Measurements from ENCODE around the gene CYP2S1.
A peak's percentile ranks its signal among the peaks of the same experiment; 100 is the strongest.

The CYP2S1 gene

DNA sequence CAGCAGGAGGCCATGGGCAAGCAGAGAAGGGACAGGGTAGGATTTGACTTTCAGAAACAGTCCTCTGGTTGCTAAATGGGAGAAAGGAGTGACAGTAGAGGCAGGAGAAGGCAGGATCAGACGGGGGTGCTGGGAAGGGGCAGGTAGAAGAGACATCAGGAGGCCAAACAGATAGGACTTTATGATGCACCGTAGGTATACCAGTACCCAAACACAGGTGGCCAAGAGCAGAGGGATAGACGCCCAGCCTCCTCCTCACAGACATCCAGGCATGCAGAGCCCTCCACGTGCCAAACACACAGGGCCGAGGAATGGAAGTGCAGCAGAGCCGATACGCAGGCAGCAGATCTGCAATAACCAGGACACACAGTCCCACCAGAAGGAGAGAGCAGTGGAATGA is 24.7 kb downstream of the CYP2S1 start:
- Histone ChIP-seq H3K56ac (ENCODE audit: low read length) (peak overlapping the region; percentile 30), H3K79me1 (ENCODE audit: low read length) (peaks cover 2% of the 10 kb centered on the region), H2BK15ac (replicated peaks; ENCODE audit: low read depth) (no peak overlapping the region), H3K4me3 (ENCODE audit: low read length) (no peak overlapping the region), H3K18ac (ENCODE audit: low read length) (no peak overlapping the region), H3K4me2 (ENCODE audit: low read length) (no peak overlapping the region), H4K8ac (ENCODE audit: low read depth, low read length) (no peak overlapping the region), H4K5ac (ENCODE audit: low read length) (no peak overlapping the region), H2BK120ac (ENCODE audit: low read depth, low read length) (no peak overlapping the region), H3K9ac (ENCODE audit: low read length) (no peak overlapping the region), H3K23ac (ENCODE audit: low read length) (no peak overlapping the region), H2BK5ac (ENCODE audit: low read length) (peak overlapping the region; percentile 11), H3K27ac (ENCODE audit: low read depth, low read length) (no peak overlapping the region), H3K4ac (ENCODE audit: low read depth, low read length) (no peak overlapping the region), H2AK5ac (ENCODE audit: low read length) (peak overlapping the region; percentile 78), H3K79me2 (ENCODE audit: control insufficient read depth, insufficient read depth, low read length) (no peaks in the 10 kb centered on the region), H3K27me3 (ENCODE audit: insufficient read depth, low read length, poor library complexity) (no peaks in the 10 kb centered on the region), H3K4me1 (ENCODE audit: control insufficient read depth, low read depth, low read length) (peaks cover 2% of the 10 kb centered on the region), H3K36me3 (ENCODE audit: control insufficient read depth, insufficient read depth, low read length) (no peaks in the 10 kb centered on the region)
- no peak for DNase-seq
- no CpG with 5 or more reads among the region's 7 CpGs for WGBS (ENCODE audit: extremely low coverage, insufficient coverage, low lambda C conversion rate)

DNA sequence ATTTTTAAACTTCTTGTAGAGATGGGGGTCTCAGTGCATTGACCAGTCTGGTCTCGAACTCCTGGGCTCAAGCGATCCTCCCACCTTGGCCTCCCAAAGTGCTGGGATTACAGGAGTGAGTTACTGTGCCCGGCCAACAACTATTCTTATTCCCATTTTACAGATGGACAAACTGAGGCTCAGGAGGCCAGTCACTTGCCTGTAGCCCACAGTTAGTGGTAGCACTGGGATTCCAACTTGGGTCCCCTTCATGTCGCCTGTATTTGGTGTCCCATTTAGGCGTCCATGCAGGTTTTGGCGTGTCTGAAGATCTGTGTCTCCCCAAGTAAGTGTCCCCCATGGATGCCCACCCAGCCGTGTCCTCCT is 25.2 kb downstream of the CYP2S1 start:
- Histone ChIP-seq H3K79me1 (ENCODE audit: low read length) (peaks cover 2% of the 10 kb centered on the region), H4K5ac (ENCODE audit: low read length) (no peak overlapping the region), H2BK15ac (replicated peaks; ENCODE audit: low read depth) (no peak overlapping the region), H3K27me3 (ENCODE audit: insufficient read depth, low read length, poor library complexity) (no peaks in the 10 kb centered on the region), H3K36me3 (ENCODE audit: control insufficient read depth, insufficient read depth, low read length) (no peaks in the 10 kb centered on the region), H3K56ac (ENCODE audit: low read length) (peak overlapping the region; percentile 93), H3K79me2 (ENCODE audit: control insufficient read depth, insufficient read depth, low read length) (no peaks in the 10 kb centered on the region), H3K23ac (ENCODE audit: low read length) (peak overlapping the region; percentile 89), H3K18ac (ENCODE audit: low read length) (no peak overlapping the region), H4K8ac (ENCODE audit: low read depth, low read length) (no peak overlapping the region), H2BK120ac (ENCODE audit: low read depth, low read length) (no peak overlapping the region), H2BK5ac (ENCODE audit: low read length) (peak overlapping the region; percentile 88), H3K4me1 (ENCODE audit: control insufficient read depth, low read depth, low read length) (peaks cover 2% of the 10 kb centered on the region), H3K4me3 (ENCODE audit: low read length) (no peak overlapping the region), H3K4ac (ENCODE audit: low read depth, low read length) (no peak overlapping the region), H2AK5ac (ENCODE audit: low read length) (peak overlapping the region; percentile 51), H3K4me2 (ENCODE audit: low read length) (peak overlapping the region; percentile 81), H3K9ac (ENCODE audit: low read length) (peak overlapping the region; percentile 79), H3K27ac (ENCODE audit: low read depth, low read length) (peak overlapping the region; percentile 69)
- DNase-seq, result no peak
- WGBS (ENCODE audit: extremely low coverage, insufficient coverage, low lambda C conversion rate), result no CpG with 5 or more reads among the region's 7 CpGs

DNA sequence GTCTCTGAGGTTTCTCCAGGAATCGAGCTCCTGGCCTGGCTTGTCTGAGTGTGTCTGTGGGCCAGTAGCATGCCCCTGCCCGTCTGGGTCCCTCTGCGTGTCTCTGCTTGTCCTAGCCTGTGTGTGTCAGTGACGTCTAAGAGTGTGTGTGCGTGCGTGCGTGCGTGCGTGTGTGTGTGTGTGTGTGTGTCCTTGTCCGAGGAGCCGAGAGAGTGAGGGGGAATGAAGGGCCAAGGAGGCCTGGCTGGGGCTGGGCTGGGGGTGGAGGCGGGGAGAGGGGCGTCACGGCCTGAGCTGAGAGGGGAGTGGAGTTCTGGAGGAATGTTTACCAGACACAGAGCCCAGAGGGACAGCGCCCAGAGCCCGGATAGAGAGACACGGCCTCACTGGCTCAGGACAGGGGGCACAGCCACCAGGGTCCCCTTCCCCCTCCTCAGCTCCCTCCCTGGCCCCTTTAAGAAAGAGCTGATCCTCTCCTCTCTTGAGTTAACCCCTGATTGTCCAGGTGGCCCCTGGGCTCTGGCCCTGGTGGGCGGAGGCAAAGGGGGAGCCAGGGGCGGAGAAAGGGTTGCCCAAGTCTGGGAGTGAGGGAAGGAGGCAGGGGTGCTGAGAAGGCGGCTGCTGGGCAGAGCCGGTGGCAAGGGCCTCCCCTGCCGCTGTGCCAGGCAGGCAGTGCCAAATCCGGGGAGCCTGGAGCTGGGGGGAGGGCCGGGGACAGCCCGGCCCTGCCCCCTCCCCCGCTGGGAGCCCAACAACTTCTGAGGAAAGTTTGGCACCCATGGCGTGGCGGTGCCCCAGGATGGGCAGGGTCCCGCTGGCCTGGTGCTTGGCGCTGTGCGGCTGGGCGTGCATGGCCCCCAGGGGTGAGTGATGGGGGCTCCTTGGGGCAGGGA is 25.8 kb downstream of the CYP2S1 start, which contains the start of gene AXL:
AXL (plus strand) TSS at position 609 of the 893 bp plus-strand sequence; CDS start at position 779, 170 bp downstream.
- Histone ChIP-seq H2BK15ac (replicated peaks; ENCODE audit: low read depth) (no peak within 1 kb of the TSS), H3K4ac (ENCODE audit: low read depth, low read length) (peak within 1 kb of the TSS; percentile 61), H3K27ac (ENCODE audit: low read depth, low read length) (peak within 1 kb of the TSS; percentile 69), H3K4me3 (ENCODE audit: low read length) (peak within 1 kb of the TSS; percentile 52), H2BK120ac (ENCODE audit: low read depth, low read length) (no peak within 1 kb of the TSS), H3K18ac (ENCODE audit: low read length) (peak within 1 kb of the TSS; percentile 65), H2AK5ac (ENCODE audit: low read length) (peak within 1 kb of the TSS; percentile 51), H3K79me1 (ENCODE audit: low read length) (peaks cover 2% of the 10 kb centered on the region), H3K56ac (ENCODE audit: low read length) (peak within 1 kb of the TSS; percentile 93), H3K23ac (ENCODE audit: low read length) (peak within 1 kb of the TSS; percentile 89), H2BK5ac (ENCODE audit: low read length) (peak within 1 kb of the TSS; percentile 88), H3K79me2 (ENCODE audit: control insufficient read depth, insufficient read depth, low read length) (no peaks in the 10 kb centered on the region), H3K4me2 (ENCODE audit: low read length) (peak within 1 kb of the TSS; percentile 81), H3K36me3 (ENCODE audit: control insufficient read depth, insufficient read depth, low read length) (no peaks in the 10 kb centered on the region), H3K4me1 (ENCODE audit: control insufficient read depth, low read depth, low read length) (peaks cover 2% of the 10 kb centered on the region), H3K27me3 (ENCODE audit: insufficient read depth, low read length, poor library complexity) (no peaks in the 10 kb centered on the region), H4K5ac (ENCODE audit: low read length) (no peak within 1 kb of the TSS), H4K8ac (ENCODE audit: low read depth, low read length) (no peak within 1 kb of the TSS), H3K9ac (ENCODE audit: low read length) (peak within 1 kb of the TSS; percentile 79)
- no CpG with 5 or more reads among the region's 32 CpGs for WGBS (ENCODE audit: extremely low coverage, insufficient coverage, low lambda C conversion rate)
- DNase-seq, result peak; percentile 96

DNA sequence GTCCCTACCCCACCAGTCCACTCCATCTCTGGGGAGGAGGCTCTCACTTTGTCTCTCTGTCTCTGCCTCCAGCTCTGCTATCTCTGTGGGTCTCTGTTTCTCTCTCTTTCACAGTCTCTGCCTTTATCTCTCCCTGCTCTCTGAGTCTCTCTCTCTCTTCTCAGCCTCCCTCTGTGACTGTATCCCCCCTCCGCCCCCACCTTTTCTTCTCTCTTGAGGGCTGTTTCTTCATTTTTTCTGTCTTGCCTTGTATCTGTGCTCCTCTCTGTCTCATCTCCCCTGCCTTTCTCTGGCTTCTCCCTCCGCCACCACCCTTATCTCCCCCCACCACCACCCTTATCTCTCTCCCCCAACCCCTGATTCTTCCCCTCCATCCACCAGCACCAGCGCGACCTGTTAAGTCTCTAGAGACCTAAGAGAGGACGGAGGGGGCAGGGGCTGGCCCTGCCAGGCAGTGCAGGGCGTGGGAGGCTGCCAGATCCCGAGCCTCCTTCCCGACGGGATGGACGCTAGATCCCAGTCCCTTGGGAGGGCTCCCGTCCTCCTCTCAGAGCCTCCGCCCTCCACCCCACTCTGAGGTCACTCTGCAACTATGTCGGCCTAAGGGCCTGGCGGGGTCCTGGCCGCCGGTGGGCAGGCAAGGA is 27.0 kb downstream of the CYP2S1 start:
- H3K4me1 ChIP-seq (ENCODE audit: control insufficient read depth, low read depth, low read length), result peaks cover 2% of the 10 kb centered on the region

DNA sequence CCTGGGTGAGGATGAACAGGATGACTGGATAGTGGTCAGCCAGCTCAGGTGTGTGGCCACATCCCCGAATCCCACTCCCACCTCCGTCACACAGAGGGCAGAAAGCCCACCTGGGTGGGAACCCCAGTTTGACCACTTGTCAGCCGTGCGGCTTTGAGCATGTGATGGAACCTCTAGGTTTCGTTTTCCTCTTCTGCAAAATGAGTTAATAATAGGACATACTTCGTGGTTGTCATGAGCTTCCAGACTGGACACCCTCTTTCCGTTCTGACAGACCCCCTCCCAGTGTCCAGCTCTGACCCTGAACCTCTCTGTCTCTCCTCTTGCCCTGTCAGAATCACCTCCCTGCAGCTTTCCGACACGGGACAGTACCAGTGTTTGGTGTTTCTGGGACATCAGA is 27.8 kb downstream of the CYP2S1 start:
- WGBS (ENCODE audit: extremely low coverage, insufficient coverage, low lambda C conversion rate), result no CpG with 5 or more reads among the region's 9 CpGs
- Histone ChIP-seq H3K4me1 (ENCODE audit: control insufficient read depth, low read depth, low read length) (peaks cover 7% of the 10 kb centered on the region), H3K23ac (ENCODE audit: low read length) (no peak overlapping the region), H3K36me3 (ENCODE audit: control insufficient read depth, insufficient read depth, low read length) (no peaks in the 10 kb centered on the region), H3K27me3 (ENCODE audit: insufficient read depth, low read length, poor library complexity) (no peaks in the 10 kb centered on the region), H2AK5ac (ENCODE audit: low read length) (peak overlapping the region; percentile 37), H3K9ac (ENCODE audit: low read length) (peak overlapping the region; percentile 79), H3K4ac (ENCODE audit: low read depth, low read length) (peak overlapping the region; percentile 81), H3K4me2 (ENCODE audit: low read length) (no peak overlapping the region), H3K4me3 (ENCODE audit: low read length) (no peak overlapping the region), H3K79me2 (ENCODE audit: control insufficient read depth, insufficient read depth, low read length) (no peaks in the 10 kb centered on the region), H4K8ac (ENCODE audit: low read depth, low read length) (no peak overlapping the region), H3K18ac (ENCODE audit: low read length) (no peak overlapping the region), H3K79me1 (ENCODE audit: low read length) (peaks cover 2% of the 10 kb centered on the region), H2BK15ac (replicated peaks; ENCODE audit: low read depth) (no peak overlapping the region), H3K56ac (ENCODE audit: low read length) (peak overlapping the region; percentile 58), H3K27ac (ENCODE audit: low read depth, low read length) (no peak overlapping the region), H2BK5ac (ENCODE audit: low read length) (no peak overlapping the region), H2BK120ac (ENCODE audit: low read depth, low read length) (no peak overlapping the region), H4K5ac (ENCODE audit: low read length) (no peak overlapping the region)
- no peak for DNase-seq

More for the DNA sequence above, 27.0 kb downstream of the CYP2S1 start:
- Histone ChIP-seq H3K27ac (ENCODE audit: low read depth, low read length) (peak overlapping the region; percentile 10), H3K36me3 (ENCODE audit: control insufficient read depth, insufficient read depth, low read length) (no peaks in the 10 kb centered on the region), H2BK120ac (ENCODE audit: low read depth, low read length) (no peak overlapping the region), H2AK5ac (ENCODE audit: low read length) (peak overlapping the region; percentile 36), H3K4ac (ENCODE audit: low read depth, low read length) (peak overlapping the region; percentile 81), H3K4me3 (ENCODE audit: low read length) (peak overlapping the region; percentile 52), H2BK15ac (replicated peaks; ENCODE audit: low read depth) (no peak overlapping the region), H3K79me2 (ENCODE audit: control insufficient read depth, insufficient read depth, low read length) (no peaks in the 10 kb centered on the region), H3K79me1 (ENCODE audit: low read length) (peaks cover 2% of the 10 kb centered on the region), H3K9ac (ENCODE audit: low read length) (peak overlapping the region; percentile 79), H2BK5ac (ENCODE audit: low read length) (no peak overlapping the region), H4K5ac (ENCODE audit: low read length) (no peak overlapping the region), H3K4me2 (ENCODE audit: low read length) (peak overlapping the region; percentile 81), H4K8ac (ENCODE audit: low read depth, low read length) (no peak overlapping the region), H3K56ac (ENCODE audit: low read length) (peak overlapping the region; percentile 93), H3K23ac (ENCODE audit: low read length) (peak overlapping the region; percentile 15), H3K18ac (ENCODE audit: low read length) (peak overlapping the region; percentile 19), H3K27me3 (ENCODE audit: insufficient read depth, low read length, poor library complexity) (no peaks in the 10 kb centered on the region)
- peak; percentile 68 for DNase-seq
- no CpG with 5 or more reads among the region's 16 CpGs for WGBS (ENCODE audit: extremely low coverage, insufficient coverage, low lambda C conversion rate)

Data from mesendoderm (in vitro differentiated cells).